Dendritic cell treated with granulocyte-macrophage colony-stimulating factor and Interleukin-4, amounts not matched to agents 40 ng/mL and 50 ng/mL, for 4 days (primary cell): ENCODE data around the gene TAF1B.

Source experiments
- H3K27ac Mint-ChIP-seq: one replicate; pipeline ENCODE4 v1.8.0; 2022; ENCODE audit warnings: mild to moderate bottlenecking, mixed read lengths
- H3K27me3 Mint-ChIP-seq: one replicate; pipeline ENCODE4 v1.8.0; 2022; ENCODE audit warnings: mild to moderate bottlenecking, mixed read lengths
- H3K36me3 Mint-ChIP-seq: one replicate; pipeline ENCODE4 v1.8.0; 2022; ENCODE audit warnings: low read depth, mixed read lengths
- H3K4me1 Mint-ChIP-seq: one replicate; pipeline ENCODE4 v1.8.0; 2022; ENCODE audit warnings: low read depth, mixed read lengths
- H3K4me3 Mint-ChIP-seq: one replicate; pipeline ENCODE4 v1.8.0; 2022; ENCODE audit warnings: mild to moderate bottlenecking, moderate library complexity, mixed read lengths
- H3K9me3 Mint-ChIP-seq: one replicate; pipeline ENCODE4 v1.8.0; 2022; ENCODE audit warnings: mixed read lengths
- intact Hi-C: fragments of 100-400 bp; cut with micrococcal nuclease; formaldehyde crosslinking; loops from one replicate; pipeline ENCODE4 v1.15.0; 2022

TAF1B gene

GRCh38 chr2:9803023-9803805 is 40.1 kb upstream of the TAF1B start:
- Mint-ChIP-seq H3K9me3 (no peaks in the 10 kb centered on the region), H3K36me3 (no peaks in the 10 kb centered on the region), H3K4me1 (peaks cover 44% of the 10 kb centered on the region), H3K27ac (no peak overlapping the region), H3K27me3 (peaks cover 19% of the 10 kb centered on the region), H3K4me3 (no peak overlapping the region)
- intact Hi-C loops: no loop called here

GRCh38 chr2:9805435-9806297 is 37.6 kb upstream of the TAF1B start:
- Mint-ChIP-seq H3K27ac (no peak overlapping the region), H3K4me3 (no peak overlapping the region), H3K27me3 (peaks cover 22% of the 10 kb centered on the region), H3K9me3 (no peaks in the 10 kb centered on the region), H3K36me3 (no peaks in the 10 kb centered on the region), H3K4me1 (peaks cover 20% of the 10 kb centered on the region)
- intact Hi-C loops: no loop called here

GRCh38 chr2:9806298-9806610 is 37.0 kb upstream of the TAF1B start:
- intact Hi-C loops: no loop called here
- Mint-ChIP-seq H3K27ac (no peak overlapping the region), H3K4me3 (no peak overlapping the region), H3K4me1 (peaks cover 14% of the 10 kb centered on the region), H3K36me3 (no peaks in the 10 kb centered on the region), H3K9me3 (no peaks in the 10 kb centered on the region), H3K27me3 (peaks cover 22% of the 10 kb centered on the region)

GRCh38 chr2:9806656-9807055 is 36.6 kb upstream of the TAF1B start:
- Mint-ChIP-seq H3K36me3 (no peaks in the 10 kb centered on the region), H3K9me3 (no peaks in the 10 kb centered on the region), H3K27ac (no peak overlapping the region), H3K27me3 (peaks cover 22% of the 10 kb centered on the region), H3K4me1 (peaks cover 10% of the 10 kb centered on the region), H3K4me3 (no peak overlapping the region)
- intact Hi-C loops: no loop called here

GRCh38 chr2:9807056-9807455 is 36.2 kb upstream of the TAF1B start:
- H3K9me3 Mint-ChIP-seq: no peaks in the 10 kb centered on the region
- H3K4me1 Mint-ChIP-seq: peaks cover 6% of the 10 kb centered on the region
- H3K27ac Mint-ChIP-seq: no peak overlapping the region
- H3K27me3 Mint-ChIP-seq: peaks cover 22% of the 10 kb centered on the region
- no peak overlapping the region for H3K4me3 Mint-ChIP-seq
- H3K36me3 Mint-ChIP-seq: no peaks in the 10 kb centered on the region
- intact Hi-C loops: no loop called here

GRCh38 chr2:9807555-9808305 is 35.5 kb upstream of the TAF1B start:
- Mint-ChIP-seq H3K4me3 (no peak overlapping the region), H3K4me1 (peaks cover 9% of the 10 kb centered on the region), H3K27me3 (peaks cover 22% of the 10 kb centered on the region), H3K9me3 (no peaks in the 10 kb centered on the region), H3K27ac (no peak overlapping the region), H3K36me3 (no peaks in the 10 kb centered on the region)
- intact Hi-C loops: no loop called here

- intact Hi-C loops: no loop called here
- Mint-ChIP-seq H3K4me3 (no peak overlapping the region), H3K4me1 (peaks cover 17% of the 10 kb centered on the region), H3K27ac (no peak overlapping the region), H3K9me3 (no peaks in the 10 kb centered on the region), H3K27me3 (peaks cover 22% of the 10 kb centered on the region), H3K36me3 (no peaks in the 10 kb centered on the region)
Measured at GRCh38 chr2:9808334-9809063, 34.8 kb upstream of the TAF1B start.

GRCh38 chr2:9809064-9809356 is 34.3 kb upstream of the TAF1B start:
- H3K9me3 Mint-ChIP-seq: no peaks in the 10 kb centered on the region
- no peak overlapping the region for H3K4me3 Mint-ChIP-seq
- no peak overlapping the region for H3K27ac Mint-ChIP-seq
- H3K4me1 Mint-ChIP-seq: peaks cover 22% of the 10 kb centered on the region
- H3K27me3 Mint-ChIP-seq: peaks cover 23% of the 10 kb centered on the region
- intact Hi-C loops: no loop called here
- no peaks in the 10 kb centered on the region for H3K36me3 Mint-ChIP-seq

GRCh38 chr2:9809448-9810088 is 33.7 kb upstream of the TAF1B start:
- Mint-ChIP-seq H3K9me3 (no peaks in the 10 kb centered on the region), H3K27me3 (peaks cover 27% of the 10 kb centered on the region), H3K36me3 (no peaks in the 10 kb centered on the region), H3K27ac (no peak overlapping the region), H3K4me1 (peaks cover 25% of the 10 kb centered on the region), H3K4me3 (no peak overlapping the region)
- intact Hi-C loops: no loop called here

- Mint-ChIP-seq H3K4me3 (no peak overlapping the region), H3K36me3 (no peaks in the 10 kb centered on the region), H3K9me3 (no peaks in the 10 kb centered on the region), H3K27ac (no peak overlapping the region), H3K4me1 (peaks cover 28% of the 10 kb centered on the region), H3K27me3 (peaks cover 32% of the 10 kb centered on the region)
- intact Hi-C loops: no loop called here
Measured at GRCh38 chr2:9811216-9811615, 32.1 kb upstream of the TAF1B start.

- no peak overlapping the region for H3K4me3 Mint-ChIP-seq
Measured at GRCh38 chr2:9811679-9812511, 31.4 kb upstream of the TAF1B start.

GRCh38 chr2:9812945-9813311 is 30.3 kb upstream of the TAF1B start:
- H3K4me3 Mint-ChIP-seq: no peak overlapping the region
- H3K27me3 Mint-ChIP-seq: peaks cover 23% of the 10 kb centered on the region
- intact Hi-C loops: no loop called here
- peak overlapping the region; percentile 17 for H3K27ac Mint-ChIP-seq
- no peaks in the 10 kb centered on the region for H3K36me3 Mint-ChIP-seq
- H3K9me3 Mint-ChIP-seq: no peaks in the 10 kb centered on the region
- H3K4me1 Mint-ChIP-seq: peaks cover 27% of the 10 kb centered on the region

More at GRCh38 chr2:9811679-9812511, 31.4 kb upstream of the TAF1B start:
- Mint-ChIP-seq H3K9me3 (no peaks in the 10 kb centered on the region), H3K4me1 (peaks cover 27% of the 10 kb centered on the region), H3K27me3 (peaks cover 29% of the 10 kb centered on the region), H3K36me3 (no peaks in the 10 kb centered on the region), H3K27ac (no peak overlapping the region)
- intact Hi-C loops: no loop called here
